ENCODE measurements around the gene MRNIP.

DNA sequence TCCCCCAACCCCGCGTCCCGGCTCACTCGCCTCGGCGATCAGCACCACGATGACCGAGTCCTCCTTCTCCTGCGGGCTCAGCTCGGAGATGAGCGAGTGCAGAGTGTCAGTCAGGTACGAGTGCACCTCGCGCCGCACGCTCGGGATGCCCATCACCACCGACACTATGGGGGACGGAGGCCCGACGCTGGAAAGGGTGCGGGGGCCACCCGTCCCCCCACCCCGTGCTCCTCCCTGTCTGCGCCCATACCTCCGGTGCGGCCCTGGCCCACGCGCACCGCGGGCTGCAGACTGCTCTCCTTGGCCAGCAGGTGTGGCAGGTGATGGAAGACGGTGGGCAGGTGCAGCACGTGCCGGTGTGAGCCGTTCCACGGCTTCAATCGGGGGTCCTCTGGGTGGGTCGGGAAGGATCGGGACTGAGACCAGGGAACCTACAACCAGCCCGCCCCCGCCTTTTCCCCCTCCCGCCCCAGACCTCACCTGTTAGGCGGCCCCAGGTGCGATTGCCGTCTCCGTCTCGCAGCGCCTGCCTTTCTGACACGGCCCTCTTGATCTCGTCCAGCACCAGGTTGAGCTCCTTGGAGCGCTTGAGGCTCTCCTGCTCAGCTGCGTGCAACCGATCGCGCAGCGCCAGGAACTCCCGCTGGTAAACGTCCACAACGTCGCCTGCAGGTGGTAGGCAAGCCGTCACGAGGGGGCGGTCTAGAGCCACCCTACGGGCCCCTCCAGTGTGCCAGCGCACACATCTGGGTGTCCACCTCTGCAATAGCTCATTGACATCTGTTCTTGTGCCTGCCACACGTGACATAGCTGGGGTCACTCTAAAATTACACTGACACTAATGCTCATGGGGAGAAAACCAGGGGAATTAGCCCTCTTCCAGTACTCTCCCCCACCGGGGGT lies 57.1 kb downstream of the MRNIP start:
- TF ChIP-seq, protein P1, sequence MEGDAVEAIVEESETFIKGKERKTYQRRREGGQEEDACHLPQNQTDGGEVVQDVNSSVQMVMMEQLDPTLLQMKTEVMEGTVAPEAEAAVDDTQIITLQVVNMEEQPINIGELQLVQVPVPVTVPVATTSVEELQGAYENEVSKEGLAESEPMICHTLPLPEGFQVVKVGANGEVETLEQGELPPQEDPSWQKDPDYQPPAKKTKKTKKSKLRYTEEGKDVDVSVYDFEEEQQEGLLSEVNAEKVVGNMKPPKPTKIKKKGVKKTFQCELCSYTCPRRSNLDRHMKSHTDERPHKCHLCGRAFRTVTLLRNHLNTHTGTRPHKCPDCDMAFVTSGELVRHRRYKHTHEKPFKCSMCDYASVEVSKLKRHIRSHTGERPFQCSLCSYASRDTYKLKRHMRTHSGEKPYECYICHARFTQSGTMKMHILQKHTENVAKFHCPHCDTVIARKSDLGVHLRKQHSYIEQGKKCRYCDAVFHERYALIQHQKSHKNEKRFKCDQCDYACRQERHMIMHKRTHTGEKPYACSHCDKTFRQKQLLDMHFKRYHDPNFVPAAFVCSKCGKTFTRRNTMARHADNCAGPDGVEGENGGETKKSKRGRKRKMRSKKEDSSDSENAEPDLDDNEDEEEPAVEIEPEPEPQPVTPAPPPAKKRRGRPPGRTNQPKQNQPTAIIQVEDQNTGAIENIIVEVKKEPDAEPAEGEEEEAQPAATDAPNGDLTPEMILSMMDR (IDR thresholded peaks at IDR 0.05; ENCODE audit: low read length) = peak; percentile 87
- TF ChIP-seq EZH2 (IDR thresholded peaks at IDR 0.05; ENCODE audit: borderline replicate concordance, low read length) = no peak

Data from OCI-LY1 (cell line).